ENCODE results near the gene COCH. TPM values are rescaled to one million over a fixed set of nuclear protein-coding genes. Genes with fewer than 3 reads are reported as not detected.
A peak's percentile ranks its signal among the peaks of the same experiment; 100 is the strongest.

COCH gene
- polyA plus RNA-seq, 1 experiment, result 0.19 TPM

GRCh38 chr14:30883508-30884294, 9.3 kb downstream of the COCH start:
- Histone ChIP-seq H3K9me3 (ENCODE audit: control insufficient read depth, insufficient read depth, low read length) (no peaks in the 10 kb centered on the region), H3K4me3 (ENCODE audit: low read depth, low read length) (no peak overlapping the region), H3K27me3 (ENCODE audit: control insufficient read depth, insufficient read depth, low read length) (no peaks in the 10 kb centered on the region), H3K27ac (ENCODE audit: low read depth, low read length) (no peak overlapping the region)
- ChIA-PET CTCF (no interaction called here), POLR2A (no interaction called here)
- DNase-seq (ENCODE audit: low read depth, low spot score), result peak; percentile 8
- TF ChIP-seq, protein P1, sequence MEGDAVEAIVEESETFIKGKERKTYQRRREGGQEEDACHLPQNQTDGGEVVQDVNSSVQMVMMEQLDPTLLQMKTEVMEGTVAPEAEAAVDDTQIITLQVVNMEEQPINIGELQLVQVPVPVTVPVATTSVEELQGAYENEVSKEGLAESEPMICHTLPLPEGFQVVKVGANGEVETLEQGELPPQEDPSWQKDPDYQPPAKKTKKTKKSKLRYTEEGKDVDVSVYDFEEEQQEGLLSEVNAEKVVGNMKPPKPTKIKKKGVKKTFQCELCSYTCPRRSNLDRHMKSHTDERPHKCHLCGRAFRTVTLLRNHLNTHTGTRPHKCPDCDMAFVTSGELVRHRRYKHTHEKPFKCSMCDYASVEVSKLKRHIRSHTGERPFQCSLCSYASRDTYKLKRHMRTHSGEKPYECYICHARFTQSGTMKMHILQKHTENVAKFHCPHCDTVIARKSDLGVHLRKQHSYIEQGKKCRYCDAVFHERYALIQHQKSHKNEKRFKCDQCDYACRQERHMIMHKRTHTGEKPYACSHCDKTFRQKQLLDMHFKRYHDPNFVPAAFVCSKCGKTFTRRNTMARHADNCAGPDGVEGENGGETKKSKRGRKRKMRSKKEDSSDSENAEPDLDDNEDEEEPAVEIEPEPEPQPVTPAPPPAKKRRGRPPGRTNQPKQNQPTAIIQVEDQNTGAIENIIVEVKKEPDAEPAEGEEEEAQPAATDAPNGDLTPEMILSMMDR (IDR thresholded peaks at IDR 0.05; ENCODE audit: low read depth, low read length), result no peak

DNA sequence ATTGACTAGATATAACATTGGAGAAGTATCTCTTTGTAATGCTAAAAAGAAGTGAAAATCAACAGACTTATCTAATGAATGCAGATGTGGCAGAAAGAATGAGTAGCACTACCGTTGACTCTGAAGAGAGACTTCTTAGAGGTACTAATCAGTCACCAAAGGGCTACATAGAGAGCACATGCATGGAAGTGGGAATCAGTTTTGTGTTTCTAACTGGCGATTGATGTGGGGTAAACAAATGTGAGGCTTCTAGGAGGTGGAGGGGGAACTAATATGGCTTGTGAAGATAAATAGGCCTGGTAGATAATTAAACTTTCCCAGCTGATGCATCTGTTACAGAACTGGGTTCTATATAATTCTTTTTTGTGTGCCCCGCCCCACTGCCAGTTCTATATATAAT, 10.5 kb downstream of the COCH start:
- CTCF ChIA-PET, result no interaction called here
- Histone ChIP-seq H3K9me3 (ENCODE audit: control insufficient read depth, insufficient read depth, low read length) (no peaks in the 10 kb centered on the region), H3K27ac (ENCODE audit: low read depth, low read length) (no peak overlapping the region), H3K27me3 (ENCODE audit: control insufficient read depth, insufficient read depth, low read length) (no peaks in the 10 kb centered on the region), H3K4me3 (ENCODE audit: low read depth, low read length) (no peak overlapping the region)
- TF ChIP-seq, protein P1 (IDR thresholded peaks at IDR 0.05; ENCODE audit: low read depth, low read length), result no peak
- POLR2A ChIA-PET, result no interaction called here
- DNase-seq (ENCODE audit: low read depth, low spot score), result no peak

GRCh38 chr14:30885840-30886740, 11.7 kb downstream of the COCH start:
- H3K4me3 ChIP-seq (ENCODE audit: low read depth, low read length), result no peak overlapping the region
- POLR2A ChIA-PET, result no interaction called here
- H3K27ac ChIP-seq (ENCODE audit: low read depth, low read length), result no peak overlapping the region
- H3K9me3 ChIP-seq (ENCODE audit: control insufficient read depth, insufficient read depth, low read length), result no peaks in the 10 kb centered on the region
- TF ChIP-seq, protein P1 (IDR thresholded peaks at IDR 0.05; ENCODE audit: low read depth, low read length), result no peak
- CTCF ChIA-PET, result no interaction called here
- DNase-seq (ENCODE audit: low read depth, low spot score), result no peak
- H3K27me3 ChIP-seq (ENCODE audit: control insufficient read depth, insufficient read depth, low read length), result no peaks in the 10 kb centered on the region

GRCh38 chr14:30888480-30889243, 14.3 kb downstream of the COCH start:
- no peak overlapping the region for H3K4me3 ChIP-seq (ENCODE audit: low read depth, low read length)
- H3K9me3 ChIP-seq (ENCODE audit: control insufficient read depth, insufficient read depth, low read length), result no peaks in the 10 kb centered on the region
- H3K27ac ChIP-seq (ENCODE audit: low read depth, low read length), result no peak overlapping the region
- DNase-seq (ENCODE audit: low read depth, low spot score), result no peak
- ChIA-PET POLR2A (no interaction called here), CTCF (no interaction called here)
- TF ChIP-seq, protein P1 (IDR thresholded peaks at IDR 0.05; ENCODE audit: low read depth, low read length), result no peak
- H3K27me3 ChIP-seq (ENCODE audit: control insufficient read depth, insufficient read depth, low read length), result no peaks in the 10 kb centered on the region

All from AG04450 (cell line).